Activated gamma-delta T cell (primary cell): ENCODE measurements around the gene OSER1.

Source experiments
- DNase-seq: peaks from one replicate; lab custom pipeline; 2025; lab: John Stamatoyannopoulos, UW

OSER1 gene

GRCh38 chr20:44174996-44175765 is 35.4 kb downstream of the OSER1 start:
- DNase-seq, result no peak

GRCh38 chr20:44173846-44174245 is 36.7 kb downstream of the OSER1 start:
- no peak for DNase-seq

GRCh38 chr20:44173116-44173515 is 37.5 kb downstream of the OSER1 start:
- DNase-seq, result no peak

DNA sequence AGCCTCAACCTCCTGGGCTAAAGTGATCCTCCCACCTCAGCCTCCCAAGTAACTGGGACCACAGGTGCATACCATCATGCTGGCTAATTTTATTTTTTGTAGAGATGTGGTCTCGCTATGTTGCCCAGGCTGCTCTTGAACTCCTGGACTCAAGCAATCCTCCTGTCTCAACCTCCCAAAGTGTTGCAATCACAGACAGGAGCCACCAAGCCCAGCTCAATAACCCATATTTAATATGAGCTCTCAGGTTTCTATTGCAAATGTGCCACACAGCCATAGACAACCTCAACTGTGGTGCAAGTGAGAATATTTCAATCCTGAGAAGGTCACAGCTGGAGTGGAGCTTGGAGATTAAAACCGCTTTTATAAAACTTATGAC is 38.0 kb downstream of the OSER1 start:
- DNase-seq, result no peak

DNA sequence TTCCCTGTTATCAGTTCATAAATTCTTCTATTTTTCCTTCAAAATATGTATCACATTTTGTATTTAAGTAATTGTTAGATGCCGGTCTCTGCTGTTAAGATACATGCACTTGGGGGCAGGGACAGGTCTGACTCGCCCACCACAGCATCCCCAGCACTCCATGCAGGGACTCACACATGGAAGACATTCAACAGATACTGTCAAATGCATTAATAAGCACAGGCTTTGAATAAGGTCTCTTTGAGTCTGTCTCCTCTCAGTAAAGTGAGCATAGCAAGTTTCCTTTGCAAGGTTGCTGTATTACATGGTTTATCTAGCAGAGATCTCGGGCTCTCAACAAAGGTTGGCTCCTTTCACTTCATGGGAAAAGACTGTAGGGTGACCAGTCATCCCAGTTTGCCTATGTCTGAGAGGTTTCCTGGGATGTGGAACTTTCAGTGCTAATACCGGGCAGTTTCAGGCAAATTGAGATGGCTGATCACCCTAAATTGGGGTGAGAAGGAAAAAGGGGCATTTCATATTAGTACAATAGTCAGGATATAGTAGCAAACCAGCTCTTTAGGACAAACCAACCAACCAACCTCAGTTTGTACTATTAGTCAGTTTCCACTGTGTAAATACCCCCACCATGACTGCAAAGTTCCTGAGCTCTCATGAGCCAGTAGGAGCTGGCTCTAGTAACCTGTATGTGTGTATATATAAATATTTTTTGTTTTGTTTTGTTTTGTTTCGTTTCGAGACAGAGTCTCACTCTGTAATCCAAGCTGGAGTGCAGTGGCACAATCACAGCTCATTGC is 38.6 kb downstream of the OSER1 start:
- DNase-seq, result no peak

DNA sequence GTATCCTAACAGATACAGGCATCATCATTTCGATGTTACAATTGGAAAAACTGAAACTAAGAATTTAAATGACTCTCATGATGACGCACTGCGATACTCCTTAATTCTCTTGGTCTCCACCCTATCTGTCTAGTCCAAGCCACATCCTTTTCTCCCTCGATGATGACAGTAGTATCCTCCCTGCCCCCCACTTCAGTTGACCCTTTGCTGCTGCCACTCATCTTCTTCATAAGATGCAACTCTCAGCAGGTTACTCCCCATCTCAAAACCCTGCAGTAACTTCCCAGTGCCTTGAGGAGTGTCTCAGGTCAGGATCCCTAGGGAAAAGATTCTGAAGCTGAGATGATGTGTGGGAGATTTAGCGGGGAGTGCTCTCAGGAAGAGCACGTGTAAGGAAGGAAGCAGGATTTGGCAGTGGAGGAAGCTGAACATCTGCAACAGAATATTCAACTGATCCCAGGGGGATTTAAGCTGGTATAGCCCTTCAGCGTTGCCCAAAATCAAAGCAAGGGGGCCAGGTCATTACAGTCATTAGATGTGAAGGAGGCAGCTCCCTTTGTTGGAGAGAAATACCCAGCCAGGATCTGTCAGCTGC is 39.7 kb downstream of the OSER1 start:
- DNase-seq, result no peak

GRCh38 chr20:44167736-44168135 is 42.8 kb downstream of the OSER1 start:
- no peak for DNase-seq

- no peak for DNase-seq
These were observed 44.1 kb downstream of the OSER1 start for GRCh38 chr20:44166477-44166876.

- DNase-seq, result no peak
These were observed 44.6 kb downstream of the OSER1 start for GRCh38 chr20:44166008-44166407.

DNA sequence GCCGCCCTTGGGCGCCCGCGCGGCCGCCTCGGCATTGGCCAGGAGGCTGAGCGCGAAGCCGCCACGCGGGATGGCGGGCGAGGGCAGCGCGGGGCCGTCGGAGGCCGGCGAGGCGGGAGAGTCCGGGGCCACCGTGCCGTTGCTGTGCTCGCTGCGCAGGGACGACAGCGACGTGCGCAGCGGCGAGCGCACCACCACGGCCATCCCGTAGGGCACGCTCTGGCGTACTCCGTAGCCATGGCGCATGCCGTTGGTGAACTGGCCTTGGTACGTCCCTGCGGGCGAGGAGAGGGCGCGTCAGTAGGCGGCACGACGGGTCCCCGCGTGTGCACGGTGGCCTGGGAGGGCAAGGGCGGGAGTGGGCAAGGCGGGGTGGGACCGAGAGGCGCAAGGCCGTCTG is 50.4 kb downstream of the OSER1 start:
- DNase-seq, result no peak

- no peak for DNase-seq
These were observed 50.9 kb downstream of the OSER1 start for GRCh38 chr20:44159711-44160110.

DNA sequence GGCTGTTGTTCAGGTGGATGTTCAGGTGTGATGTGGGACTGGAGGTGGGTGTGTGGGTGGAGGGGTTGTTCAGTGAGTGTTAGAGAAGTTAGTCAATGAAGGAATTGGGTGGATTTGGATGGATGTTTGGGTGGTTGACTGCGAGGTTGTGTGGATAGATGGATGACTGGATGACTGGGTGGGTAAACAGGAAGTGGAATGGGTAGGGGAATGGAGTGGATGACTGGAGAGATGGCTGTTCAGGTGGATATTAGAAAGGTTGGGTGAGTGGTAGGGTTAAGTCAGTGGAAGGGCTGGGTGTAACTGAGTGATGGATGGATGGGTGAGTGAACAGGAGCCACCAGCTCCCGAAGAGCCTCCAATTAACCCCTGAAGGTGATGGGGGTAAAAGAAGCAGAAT is 51.4 kb downstream of the OSER1 start:
- no peak for DNase-seq

DNA sequence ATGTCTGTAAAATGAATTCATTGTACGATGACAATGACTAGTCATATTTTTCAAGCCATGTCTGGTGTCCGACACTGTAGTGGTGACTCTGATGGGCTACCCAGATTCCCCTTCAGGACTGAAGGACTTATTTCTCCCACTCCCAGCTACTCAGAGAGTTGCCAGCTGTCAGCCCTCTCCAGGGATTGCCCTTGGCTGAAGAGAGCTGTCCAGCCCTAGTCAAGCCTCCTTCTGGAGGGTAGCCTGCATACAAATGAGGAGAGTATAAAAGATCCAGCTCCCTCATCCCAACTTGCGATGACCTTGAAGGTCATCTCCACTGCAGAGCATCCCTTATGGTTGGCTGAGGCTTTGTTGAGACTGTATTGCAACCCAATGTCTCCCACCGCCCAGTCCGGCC is 53.5 kb downstream of the OSER1 start:
- no peak for DNase-seq

DNA sequence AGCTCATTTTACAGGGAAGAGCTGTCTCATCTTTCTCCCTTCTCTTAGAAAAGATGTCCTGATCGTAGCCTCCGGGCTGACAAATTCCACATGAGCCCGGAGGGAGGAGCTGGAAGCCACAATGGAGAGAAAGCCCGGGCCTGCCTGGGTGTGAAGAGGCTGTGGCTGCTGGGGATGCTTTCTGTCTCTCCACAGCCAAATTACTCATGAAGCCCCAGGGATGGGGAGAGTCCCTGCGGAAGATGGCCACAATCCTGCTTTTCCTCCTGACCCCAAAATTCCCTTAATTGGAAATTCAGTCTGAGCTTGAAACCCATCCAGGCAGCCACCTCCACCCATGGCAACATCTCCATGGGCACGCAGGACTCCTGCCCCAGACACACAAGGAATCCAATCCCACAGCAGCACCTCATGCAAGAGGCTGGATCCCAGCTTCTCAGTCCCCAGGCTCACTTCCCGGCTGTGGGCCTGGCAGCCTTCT is 56.0 kb downstream of the OSER1 start:
- no peak for DNase-seq

- DNase-seq, result no peak
These were observed 56.9 kb downstream of the OSER1 start for GRCh38 chr20:44153636-44154043.

DNA sequence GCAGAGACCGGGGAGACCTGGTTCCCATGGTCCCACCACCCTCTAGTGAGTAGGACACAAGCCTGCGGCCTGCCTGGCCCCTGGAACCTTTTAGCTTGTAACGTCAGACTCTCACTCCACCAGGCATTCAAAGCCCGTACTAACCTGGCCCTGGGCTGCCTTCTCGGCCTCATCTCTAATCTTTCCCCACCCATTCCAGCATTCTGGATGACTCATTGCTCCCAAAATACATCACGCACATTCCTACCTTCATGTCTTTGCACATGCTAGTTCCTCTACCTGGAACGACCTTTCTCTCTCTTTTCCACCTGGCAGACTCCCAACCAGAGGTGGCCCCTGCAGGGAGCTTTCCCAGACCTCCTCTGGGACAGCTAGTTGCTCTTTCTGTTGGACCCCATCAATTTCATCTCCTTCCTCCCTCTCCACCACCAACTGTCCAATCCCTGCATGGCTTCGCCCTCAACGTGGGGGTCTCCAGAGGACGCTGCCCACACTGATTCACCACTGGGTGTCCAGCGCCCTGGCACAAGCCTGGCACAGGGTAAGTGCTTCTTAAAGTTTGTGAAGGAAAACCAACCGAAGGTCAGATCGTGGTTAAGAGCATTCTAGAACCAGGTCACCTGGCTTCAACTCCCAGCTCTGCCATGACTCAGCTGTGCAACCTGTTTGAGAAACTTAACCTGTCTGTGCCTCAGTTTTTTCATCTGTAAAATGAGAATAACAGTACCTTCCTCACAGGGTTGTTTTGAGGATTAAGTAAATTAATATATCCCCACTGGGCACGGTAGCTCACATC is 58.8 kb downstream of the OSER1 start:
- DNase-seq, result no peak

DNA sequence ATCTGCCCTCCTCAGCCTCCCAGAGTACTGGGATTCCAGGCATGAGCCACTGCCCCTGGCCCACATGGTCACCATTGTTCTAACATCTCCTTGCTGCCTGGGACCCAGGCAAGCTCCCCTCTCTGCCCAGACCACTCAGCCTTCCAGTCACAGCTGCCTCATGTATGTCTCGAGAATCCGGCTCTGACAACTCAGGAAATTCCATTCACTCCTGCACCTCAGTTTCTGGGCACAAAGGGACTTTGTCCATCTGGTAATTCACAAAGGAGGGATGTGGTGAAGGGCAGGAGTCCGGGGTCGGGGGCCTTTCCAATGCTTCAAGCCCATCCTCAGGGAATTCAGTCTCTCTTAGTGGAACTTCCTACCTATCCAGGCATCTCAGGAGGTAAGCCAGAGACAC is 64.3 kb downstream of the OSER1 start:
- DNase-seq, result no peak
